ENCODE results near the gene EBPL.

The EBPL gene

DNA sequence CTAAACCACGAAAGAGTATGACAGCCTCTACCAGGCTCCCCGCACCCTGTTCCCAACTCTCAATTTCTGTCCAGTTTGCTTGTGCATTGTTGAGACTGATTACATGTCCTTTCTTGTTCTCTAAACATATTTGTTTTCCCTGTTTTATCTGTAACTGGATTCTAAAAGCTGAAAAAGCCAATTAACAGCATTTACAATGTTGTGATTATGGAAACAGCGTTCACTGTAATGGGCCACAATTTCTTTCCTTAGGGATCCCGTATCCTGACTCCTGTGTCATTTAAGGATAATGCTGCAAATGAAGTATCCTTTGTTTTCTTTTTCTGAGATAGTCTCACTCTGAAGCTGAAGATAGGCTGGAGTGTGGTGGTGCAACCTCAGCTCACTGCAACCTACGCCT, 20.5 kb downstream of the EBPL start:
- DNase-seq = no peak

DNA sequence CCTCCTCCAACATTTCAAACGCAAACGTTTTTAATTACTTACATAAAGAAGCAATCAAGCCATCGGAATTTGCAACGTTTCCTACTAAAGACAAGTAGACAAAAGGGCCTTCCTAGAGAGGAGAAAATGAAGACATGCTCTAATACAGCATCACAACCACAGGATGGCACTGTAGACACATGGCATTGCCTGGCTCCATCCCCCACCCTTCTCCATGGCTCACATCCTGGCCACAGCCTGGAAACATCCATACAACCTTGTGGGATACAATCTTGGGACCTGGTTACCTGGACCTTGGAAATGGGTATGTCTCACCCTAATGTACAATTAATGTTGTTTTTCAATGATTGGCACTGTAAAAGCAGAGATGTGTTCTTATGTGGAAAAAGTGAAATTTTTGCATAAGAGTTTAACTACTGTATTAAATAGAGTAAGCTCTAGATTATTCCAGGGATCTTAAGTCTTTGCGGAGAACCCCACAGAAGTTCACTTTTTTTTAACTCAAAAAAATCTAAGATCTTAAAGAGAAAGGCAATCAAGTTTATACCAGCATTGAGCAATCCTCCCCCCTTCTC, 21.5 kb downstream of the EBPL start:
- peak; percentile 32 for DNase-seq

DNA sequence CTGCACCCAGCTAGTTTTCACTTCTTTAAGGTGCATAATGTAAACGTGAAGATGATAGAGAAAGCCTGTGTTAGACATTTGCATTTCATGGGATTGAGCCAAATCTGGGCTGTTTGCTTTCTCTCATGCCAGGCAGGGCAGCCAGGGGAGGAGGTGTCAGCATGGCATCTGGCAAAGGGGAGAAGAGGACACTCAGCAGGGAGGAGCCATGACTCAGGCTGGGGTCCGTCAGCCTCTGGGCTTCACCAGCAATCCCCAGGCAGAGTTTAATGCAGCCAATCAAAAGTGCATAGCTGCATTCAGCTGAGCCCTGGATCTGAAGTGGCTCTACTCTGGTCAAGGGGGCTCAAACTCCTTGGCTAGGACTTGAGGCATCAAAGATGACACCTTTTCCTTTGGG, 23.5 kb downstream of the EBPL start:
- DNase-seq = no peak

- no peak for DNase-seq
These were observed 26.7 kb downstream of the EBPL start for GRCh38 chr13:49664606-49665005.

DNA sequence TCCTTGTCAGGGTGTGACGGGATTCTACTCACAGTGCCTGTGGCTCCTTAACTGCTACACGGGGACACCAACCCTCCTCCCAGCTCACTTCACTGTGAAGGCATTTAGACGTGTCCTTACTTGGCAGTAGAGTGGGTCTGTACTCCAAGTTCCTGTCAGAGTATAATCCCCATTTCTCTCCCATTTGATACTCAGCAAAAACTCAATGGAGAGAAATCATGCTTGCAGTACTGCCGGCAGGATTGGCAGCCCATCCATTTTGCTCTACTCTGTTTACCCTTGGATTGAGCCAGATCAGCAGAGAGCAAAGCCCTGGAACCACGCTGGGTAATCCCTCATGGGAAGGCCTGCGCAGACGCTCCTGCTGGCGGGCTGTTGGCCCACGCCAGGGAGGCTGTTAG, 34.0 kb downstream of the EBPL start:
- DNase-seq = no peak

- no peak for DNase-seq
These were observed 35.4 kb downstream of the EBPL start for GRCh38 chr13:49655906-49656305.

DNA sequence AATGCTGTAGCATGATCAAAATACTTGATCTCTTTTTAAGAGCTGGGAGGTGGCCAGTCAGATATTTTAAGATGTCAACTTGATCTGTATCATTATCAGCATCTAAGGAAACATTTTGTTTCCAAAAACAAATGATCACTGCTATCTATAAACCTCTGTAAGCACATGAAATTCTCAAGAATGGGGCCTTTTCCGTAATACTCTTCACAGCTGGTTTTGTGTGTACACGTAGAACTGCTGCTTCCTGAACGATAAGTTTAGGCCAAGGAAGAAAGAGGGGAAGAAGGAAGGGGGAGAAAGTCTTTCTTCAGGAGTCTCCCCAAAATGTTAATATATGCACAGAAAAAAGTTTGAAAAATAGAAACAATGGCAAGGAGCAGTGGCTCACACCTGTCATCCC, 37.3 kb downstream of the EBPL start:
- no peak for DNase-seq

- no peak for DNase-seq
These were observed 37.8 kb downstream of the EBPL start for GRCh38 chr13:49653478-49653877.

DNA sequence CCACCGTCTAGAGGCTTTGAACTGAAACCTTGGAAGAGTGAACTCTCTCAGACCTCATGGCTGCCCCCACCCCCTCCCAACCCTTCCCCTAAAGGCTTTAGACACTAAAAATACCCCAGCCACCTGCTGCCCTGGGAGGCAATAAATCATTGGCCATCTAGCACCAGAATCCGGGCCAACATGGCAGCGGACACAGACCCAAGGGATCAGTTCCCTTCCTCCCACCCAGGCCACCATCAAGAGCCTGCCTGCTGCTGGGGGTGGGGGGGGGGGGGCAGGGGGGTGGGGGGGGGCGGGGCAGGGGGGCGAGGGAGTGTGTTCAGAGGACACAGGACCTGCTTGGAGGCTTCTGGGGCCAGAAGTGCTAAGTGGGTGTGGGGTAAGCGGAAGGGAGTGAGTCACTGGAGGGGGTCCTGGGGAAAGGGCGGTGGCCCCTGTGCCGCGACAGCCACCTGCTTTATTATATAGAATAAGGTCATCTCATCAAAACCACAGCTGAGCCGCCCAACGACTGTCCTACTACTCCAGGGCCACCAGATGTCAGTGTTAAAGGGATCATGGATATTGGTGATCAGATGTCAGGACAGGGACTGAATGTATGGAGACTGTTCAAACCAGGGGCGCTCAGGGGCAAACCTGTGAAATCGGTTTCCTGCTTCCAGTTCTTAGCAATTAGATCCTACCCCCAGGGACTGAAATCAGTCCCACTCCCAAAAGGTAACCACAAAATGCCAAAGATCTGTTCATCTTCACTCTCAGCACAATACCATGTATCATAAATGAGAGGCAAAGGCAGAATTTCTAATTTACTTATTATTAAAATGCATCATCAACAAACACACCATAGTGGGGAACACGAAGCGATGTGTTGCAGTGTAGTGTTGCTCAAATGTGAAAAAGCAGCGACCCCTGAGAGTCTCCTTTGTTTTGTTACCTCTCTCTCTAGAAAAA, 38.7 kb downstream of the EBPL start:
- peak; percentile 29 for DNase-seq

DNA sequence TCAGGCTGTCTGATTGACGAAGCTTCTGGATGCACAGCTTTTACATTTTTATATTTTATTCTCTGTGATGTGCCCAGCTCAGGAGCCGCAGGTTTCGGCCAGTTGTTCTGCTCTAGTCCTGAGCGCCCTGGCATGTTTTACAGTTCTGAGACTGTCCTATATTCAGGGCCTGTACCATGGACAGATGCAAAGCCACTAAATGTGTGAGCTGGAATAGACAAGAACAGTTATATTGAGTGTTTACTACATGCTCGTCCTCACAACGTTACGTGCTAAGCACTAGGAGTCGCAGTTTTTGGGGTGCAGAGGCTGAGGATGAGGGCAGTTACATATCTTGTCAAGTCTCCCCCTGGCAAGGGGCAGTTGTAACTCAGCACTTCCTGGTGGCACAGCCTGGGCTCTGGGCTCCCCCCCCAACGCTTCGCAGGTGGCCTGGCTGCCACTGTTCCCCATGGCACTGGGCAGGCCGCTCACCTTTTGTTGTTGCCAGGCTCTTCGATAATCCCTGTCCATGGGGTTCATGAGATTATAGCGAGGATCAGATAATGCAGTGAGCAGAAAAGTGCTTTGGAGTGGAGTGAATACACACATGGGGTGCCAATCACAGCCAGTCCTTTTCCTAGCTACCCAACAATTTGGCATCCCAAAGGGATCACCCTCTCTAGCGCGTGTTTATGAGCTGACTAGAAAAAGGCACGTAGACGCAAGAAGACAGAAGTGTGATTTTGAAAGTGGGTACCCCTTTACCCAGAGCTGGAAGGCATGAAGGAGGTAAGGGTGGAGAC, 39.5 kb downstream of the EBPL start:
- no peak for DNase-seq

DNA sequence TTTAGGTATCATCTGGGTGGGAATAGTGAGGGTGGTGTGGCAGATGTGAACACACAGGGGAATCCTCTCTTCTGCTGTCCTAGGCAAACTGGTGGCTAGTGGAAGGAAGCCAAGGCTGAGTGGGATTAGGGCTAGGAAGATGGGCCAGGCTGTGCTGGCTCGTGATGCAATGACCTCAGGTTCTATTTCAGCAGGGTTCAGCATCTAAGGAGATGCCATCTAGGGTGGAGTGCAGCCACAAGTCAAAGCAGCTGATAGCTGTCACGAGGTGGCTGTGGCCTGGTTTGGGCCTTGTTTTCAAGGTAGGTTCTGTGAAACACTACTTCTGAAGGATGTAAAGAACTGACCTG, 41.3 kb downstream of the EBPL start:
- DNase-seq = no peak

GRCh38 chr13:49649244-49649962, 41.9 kb downstream of the EBPL start:
- no peak for DNase-seq

DNA sequence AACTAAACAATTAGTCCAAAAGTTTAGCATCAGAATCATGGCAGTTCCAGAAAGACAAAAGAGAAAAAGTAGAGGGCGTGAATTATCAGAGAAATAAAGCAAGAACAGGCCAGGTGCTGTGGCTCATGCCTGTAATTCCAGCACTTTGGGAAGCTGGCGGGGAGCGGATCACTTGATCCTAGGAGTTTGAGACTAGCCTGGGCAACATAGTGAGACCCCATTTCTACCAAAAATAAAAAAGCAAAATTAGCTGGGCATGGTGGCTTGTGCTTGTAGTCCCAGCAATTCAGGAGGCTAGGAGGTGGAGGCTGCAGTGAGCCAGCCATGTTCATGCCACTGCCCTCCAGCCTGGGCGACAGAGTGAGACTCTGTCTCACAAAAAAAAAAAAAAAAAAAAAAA, 44.6 kb downstream of the EBPL start:
- DNase-seq = no peak

DNA sequence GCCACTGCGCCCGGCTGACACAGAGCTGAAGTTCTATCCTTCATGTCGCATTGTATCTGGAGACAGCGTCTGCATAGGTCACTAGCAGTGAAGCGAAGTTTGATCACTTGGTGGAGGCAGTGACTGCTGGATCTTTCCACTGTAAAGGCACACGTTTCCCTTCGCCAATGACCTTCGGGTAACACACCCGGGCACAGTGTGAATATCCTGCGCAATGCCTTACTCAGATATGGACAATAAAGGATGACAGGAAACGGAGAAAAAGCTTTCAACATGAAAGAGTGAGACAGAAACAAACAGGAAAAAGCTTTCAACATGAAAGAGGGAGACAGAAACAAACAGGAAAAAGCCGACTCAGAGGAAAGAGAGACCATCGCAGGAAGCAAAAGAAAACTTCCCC, 45.8 kb downstream of the EBPL start:
- no peak for DNase-seq

DNA sequence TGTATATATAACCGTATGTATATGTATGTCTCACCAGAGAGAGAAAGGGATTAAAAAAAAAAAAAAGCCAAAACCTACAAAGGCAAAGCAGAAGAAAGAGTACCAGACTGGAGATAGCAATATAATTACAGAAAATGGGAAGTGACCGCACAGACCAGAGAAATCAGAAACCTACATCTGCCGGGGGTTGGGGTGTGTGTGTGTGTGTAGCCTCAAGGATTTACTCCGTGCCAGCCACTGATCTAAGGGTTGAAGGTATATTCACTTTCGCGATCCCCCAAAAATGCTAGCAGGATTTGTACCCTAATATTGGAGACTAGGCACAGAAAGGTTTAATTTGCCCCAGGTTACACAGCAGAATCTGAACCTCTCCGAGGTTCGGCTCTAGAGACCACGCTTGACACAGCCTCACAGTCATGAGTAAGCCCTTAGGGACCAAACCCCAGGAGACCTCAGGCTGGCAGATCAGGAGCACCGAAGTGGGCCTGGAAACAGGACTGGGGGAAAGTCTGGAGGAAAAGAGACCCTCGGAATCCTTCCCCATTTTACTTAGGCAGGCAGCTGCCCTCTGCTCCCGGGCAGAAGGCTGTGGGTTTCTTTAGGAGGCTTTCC, 48.1 kb downstream of the EBPL start:
- no peak for DNase-seq

- DNase-seq = no peak
These were observed 49.4 kb downstream of the EBPL start for GRCh38 chr13:49641801-49642291.

- no peak for DNase-seq
These were observed 52.6 kb downstream of the EBPL start for GRCh38 chr13:49638744-49639072.

GRCh38 chr13:49638030-49638743, 53.1 kb downstream of the EBPL start:
- DNase-seq = no peak

DNA sequence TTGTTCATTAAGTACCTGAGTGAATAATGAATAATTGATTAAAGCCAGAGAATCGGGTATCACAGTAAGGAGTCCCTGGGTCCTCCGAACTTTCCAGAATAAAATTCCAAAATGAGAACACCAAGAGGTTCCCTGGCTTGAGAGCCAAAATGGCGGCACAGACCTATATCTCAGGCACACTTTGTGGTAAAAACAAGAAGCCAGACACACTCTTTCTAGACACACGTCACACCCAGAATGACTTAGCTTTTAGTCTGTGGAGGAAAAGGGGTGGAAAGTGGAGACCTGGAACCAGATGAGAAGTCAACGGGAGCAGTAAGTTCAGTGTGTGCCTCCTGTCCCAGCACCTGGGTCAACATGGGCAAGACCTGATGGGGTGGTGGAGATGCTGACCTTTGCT, 54.6 kb downstream of the EBPL start:
- no peak for DNase-seq

- peak; percentile 29 for DNase-seq
These were observed 55.5 kb downstream of the EBPL start for GRCh38 chr13:49635599-49636433.

GRCh38 chr13:49633710-49634109, 57.6 kb downstream of the EBPL start:
- no peak for DNase-seq
